ENCODE data around the gene PTPRH. TPM values are rescaled to one million over a fixed set of nuclear protein-coding genes. Genes with fewer than 3 reads are reported as not detected.

PTPRH gene, protein sequence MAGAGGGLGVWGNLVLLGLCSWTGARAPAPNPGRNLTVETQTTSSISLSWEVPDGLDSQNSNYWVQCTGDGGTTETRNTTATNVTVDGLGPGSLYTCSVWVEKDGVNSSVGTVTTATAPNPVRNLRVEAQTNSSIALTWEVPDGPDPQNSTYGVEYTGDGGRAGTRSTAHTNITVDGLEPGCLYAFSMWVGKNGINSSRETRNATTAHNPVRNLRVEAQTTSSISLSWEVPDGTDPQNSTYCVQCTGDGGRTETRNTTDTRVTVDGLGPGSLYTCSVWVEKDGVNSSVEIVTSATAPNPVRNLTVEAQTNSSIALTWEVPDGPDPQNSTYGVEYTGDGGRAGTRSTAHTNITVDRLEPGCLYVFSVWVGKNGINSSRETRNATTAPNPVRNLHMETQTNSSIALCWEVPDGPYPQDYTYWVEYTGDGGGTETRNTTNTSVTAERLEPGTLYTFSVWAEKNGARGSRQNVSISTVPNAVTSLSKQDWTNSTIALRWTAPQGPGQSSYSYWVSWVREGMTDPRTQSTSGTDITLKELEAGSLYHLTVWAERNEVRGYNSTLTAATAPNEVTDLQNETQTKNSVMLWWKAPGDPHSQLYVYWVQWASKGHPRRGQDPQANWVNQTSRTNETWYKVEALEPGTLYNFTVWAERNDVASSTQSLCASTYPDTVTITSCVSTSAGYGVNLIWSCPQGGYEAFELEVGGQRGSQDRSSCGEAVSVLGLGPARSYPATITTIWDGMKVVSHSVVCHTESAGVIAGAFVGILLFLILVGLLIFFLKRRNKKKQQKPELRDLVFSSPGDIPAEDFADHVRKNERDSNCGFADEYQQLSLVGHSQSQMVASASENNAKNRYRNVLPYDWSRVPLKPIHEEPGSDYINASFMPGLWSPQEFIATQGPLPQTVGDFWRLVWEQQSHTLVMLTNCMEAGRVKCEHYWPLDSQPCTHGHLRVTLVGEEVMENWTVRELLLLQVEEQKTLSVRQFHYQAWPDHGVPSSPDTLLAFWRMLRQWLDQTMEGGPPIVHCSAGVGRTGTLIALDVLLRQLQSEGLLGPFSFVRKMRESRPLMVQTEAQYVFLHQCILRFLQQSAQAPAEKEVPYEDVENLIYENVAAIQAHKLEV
- total RNA-seq, result 1.9 and 5.7 TPM in 2 replicates

DNA sequence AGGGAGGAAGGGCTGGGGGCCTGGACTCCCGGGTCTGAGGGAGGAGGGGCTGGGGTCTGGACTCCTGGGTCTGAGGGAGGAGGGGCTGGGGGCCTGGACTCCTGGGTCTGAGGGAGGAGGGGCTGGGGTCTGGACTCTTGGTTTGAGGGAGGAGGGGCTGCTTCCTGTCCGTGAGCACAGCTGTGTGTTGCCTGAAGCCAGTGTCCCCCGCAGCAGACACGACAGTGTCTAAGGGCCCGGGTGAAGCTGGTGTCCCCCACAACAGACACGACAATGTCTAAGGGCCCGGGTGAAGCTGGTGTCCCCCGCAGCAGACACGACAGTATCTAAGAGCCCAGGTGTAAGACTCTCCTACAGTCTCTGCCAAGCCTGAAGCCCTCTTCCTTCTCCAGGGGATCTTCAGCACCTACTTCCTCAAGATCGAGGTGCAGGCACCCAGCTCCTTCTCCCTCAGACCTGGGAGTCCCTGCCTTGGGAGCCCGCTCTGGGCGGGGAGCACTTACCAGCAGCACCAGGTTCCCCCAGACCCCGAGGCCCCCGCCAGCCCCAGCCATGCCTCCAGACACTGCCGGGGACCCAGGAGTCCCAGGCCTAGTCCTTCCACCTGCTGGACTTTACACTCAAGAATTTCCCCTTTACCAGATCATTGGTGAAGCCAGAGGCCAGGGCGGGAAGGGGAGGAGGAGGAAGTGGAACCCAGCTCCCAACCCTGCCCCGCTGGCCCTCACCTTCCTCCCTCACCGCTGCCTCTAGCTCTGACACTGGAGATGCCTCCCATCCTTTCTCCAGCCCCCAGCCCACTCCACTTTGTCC lies at the start of gene PTPRH:
TSS of gene PTPRH (minus strand) at position 622 of the 813 bp plus-strand sequence. CDS start at position 554, 68 bp downstream.

DNA sequence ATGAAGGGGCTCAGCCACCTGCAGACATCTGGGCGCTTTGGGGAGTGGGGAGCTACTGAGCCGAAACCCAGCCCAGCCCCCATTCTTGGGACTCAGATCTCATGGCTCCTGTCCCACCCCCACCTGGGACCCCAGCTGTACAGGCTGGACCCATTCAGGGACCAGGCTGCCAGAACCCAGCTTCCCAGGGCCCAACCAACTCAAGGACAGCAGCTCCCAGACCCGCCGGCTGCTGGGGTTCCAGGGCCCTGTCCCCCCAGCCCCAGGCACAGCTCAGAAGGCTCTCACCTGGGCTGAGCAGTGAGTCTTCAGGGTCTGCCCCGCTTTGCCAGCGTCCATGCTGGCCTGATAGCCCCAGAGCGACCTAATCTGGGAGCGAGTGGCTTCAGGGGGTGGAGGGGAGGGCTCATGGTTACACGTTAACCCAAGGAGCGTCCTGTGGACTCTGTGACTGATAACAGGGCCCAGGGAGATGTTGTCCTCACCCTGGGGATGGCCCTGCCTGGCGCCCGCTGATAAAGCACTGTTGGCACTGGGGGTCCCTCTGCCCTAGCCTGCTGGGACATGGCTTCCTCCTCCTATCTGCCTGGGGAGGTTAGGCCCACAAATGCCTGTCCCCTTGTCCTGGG lies 19.2 kb upstream of the PTPRH start, which contains the start of gene TMEM86B:
TSS of gene TMEM86B (minus strand) at position 361 of the 629 bp plus-strand sequence. CDS start at position 339, 22 bp downstream.

DNA sequence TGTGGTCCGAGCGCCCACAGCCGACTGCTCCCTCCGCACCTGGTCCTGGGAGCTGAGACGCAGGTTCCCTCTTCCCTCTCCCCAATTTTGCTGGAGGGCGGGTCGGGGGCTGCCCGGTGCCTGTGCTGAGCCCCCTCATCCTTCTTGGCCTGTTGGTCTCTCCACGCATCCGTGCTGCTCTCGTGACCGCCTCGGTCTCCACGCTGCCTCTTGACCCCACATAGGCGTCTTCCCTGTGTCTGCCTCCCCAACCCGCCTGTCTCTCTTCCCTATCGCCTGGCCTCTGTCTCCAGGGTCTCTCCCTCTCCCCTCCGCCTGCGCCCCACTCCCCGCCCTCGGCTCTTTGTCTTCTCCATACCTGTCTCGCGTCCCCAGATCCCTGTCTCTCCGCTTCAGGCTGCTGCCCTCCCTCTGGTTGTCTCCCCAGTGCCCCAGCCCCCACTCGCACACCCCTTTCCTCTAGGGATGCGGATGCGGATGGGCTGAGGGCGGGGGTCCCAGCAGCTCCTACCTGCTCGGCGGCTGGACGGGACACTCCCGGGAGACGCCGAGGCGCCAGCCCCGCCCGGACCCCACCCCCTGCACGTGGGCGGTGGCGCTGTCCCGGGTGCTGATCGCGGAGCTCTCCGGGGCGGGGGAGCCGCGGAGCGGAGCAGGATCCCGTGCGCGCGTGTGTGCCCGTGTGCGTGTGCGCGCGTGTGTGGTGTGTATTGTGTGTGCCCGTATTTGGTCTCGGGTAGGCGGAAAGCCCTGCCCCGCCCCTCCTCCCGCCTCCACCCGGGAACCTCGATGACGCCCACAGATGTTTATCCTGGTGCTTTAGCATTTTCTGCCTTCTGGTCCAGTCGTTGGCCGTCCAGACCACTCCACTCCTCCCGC lies 29.5 kb downstream of the PTPRH start, which contains the start of gene SYT5:
TSS of gene SYT5 (minus strand) at position 684 of the 879 bp plus-strand sequence. CDS start 1,248 bp downstream, outside the sequence.

DNA sequence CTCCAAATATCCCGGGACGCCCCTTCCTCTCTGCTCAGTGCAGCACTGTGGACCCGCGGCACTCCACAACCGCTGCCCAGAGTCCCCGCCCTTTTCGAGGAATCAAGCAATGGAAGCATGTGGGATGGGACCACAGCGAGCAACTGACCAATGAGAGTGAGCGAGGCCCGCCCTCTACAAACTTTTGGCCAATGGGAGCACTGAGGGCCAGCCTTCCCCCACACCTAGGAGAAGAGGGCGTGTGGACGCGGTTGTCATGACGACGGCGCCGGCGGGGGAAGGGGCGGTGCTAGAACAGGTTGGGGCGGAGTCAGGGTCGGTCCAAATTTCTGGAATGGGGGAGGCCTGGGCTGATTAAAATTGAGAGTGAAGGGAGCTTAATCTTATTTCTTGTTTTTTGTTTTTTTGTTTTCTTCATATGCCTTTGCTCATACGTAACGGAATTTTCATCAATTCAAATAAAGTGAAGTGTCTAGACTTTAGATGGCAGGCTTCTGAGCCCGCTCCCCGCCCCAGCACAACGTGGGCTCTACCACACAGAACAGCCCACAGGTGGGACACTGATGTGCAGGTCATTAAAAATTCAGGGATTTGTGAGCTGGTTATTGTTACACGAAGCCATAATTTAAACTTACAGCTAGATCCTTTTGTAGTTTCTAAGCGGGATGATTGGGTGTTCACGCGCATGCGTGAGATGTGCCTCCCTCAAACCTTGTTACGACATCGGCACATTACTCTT lies 42.6 kb downstream of the PTPRH start, which contains the start of gene DNAAF3:
TSS of gene DNAAF3 (minus strand) at position 84 of the 739 bp plus-strand sequence. CDS start 200 bp downstream, outside the sequence.

DNA sequence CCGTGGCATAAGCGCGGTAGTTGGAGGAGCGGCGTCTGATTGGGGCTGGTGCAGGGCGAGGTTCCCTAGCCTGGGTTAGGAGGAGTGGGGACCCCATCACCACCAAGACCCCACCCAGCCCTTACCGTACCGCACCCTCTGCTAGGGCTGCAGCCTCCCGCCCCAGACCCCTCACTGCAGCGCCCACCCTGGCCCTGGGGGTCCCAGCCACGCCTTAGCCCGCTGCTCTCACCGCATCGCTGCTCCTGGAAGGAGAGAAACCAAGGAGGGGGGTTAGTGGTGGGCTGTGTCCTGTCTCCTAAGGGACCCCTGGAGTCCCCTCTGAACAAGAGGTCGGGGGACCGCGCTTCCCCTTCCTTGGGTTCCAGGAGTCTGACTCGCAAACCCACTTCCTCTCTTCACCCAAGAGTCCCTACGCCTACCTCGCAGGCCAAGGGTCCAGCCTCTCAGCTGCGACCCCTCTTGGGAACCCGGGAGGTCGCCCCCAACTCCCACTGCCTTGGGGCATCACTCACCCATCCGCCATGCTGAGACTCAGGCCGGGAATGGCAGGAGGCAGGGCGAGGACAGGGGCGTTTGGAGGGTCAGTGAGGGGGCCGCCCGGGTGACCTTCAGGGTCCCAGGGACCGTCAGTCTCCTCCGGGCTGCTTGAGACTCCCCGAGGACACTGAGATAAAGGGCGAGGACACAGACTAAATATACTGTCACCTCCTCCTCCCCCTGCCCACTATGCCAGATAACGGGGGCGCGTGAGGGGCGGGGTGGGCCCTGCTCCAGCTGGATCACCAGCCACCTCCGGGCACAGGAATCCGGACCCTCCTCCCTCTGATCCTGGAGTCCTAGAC lies 52.0 kb downstream of the PTPRH start, which contains the start of gene TNNI3:
TSS of gene TNNI3 (minus strand) at position 669 of the 845 bp plus-strand sequence. CDS start at position 526, 143 bp downstream.

DNA sequence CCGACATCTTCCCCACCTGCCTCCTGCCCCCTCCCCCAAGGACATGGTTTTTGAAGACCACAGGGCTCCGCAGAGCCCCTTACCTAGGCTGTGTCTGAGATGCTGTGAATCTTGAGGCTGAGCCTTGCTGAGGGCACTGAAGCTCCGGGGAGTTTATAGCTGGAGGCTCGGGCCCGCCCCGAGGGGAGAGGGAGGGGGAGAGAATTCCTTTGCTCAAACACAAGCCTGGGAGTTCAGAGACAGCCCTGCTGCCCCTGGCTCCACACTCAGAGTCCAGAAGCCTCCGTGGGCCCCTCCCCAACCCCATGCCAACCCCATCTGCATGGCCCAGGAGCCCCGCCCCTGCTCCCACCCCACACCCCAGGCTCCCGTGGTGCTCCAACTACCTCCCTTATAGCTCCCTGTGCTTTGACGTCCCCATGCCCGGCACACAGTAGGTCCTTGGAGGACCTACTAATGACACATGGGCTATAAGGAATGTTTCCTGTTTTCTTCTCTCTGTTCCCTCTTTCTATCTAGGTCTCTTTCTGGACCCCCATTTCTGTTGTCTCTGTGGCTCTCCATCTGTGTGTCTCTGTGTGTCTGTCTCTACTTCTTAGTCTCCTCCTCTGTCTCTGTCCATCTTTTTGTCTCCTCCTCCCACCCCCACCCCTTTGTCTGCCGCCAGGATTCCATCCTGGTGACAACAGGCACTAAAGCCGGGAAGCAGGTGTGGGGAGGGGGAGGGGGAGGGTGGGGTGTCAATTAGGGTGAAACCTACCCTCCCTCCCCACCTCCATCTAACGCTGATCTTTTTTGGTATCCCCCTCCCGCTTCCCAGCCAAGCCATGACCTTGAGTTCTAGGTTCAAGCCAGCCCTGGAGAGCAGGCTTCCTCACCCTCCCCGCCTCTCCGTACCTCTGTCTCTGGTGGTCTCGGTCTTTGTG lies 60.0 kb downstream of the PTPRH start, which contains the start of gene TNNT1:
TSS of gene TNNT1 (minus strand) at position 129 of the 926 bp plus-strand sequence. CDS start 2,049 bp downstream, outside the sequence.

Other genes with a start within 250 kb of the PTPRH start
- gene NLRP2, start 243.1 kb downstream of the PTPRH start, total RNA-seq, result 0.20 and 0.23 TPM in 2 replicates
- gene GP6, start 171.2 kb downstream of the PTPRH start, total RNA-seq, result 0.13 TPM in 1 of 2 replicates, not detected in the other
- 9.5 and 20.0 TPM in 2 replicates for gene RDH13, start 146.4 kb downstream of the PTPRH start, total RNA-seq
- gene EPS8L1, start 133.6 kb downstream of the PTPRH start, total RNA-seq, result 0.07 and 0.96 TPM in 2 replicates
- gene PPP1R12C, start 91.9 kb downstream of the PTPRH start, total RNA-seq, result 34.5 and 56.5 TPM in 2 replicates
- 1.1 and 2.4 TPM in 2 replicates for gene TNNT1, start 60.3 kb downstream of the PTPRH start, total RNA-seq
- gene TNNI3, start 51.8 kb downstream of the PTPRH start, total RNA-seq, result not detected in 2 replicates
- 0.07 and 0.10 TPM in 2 replicates for gene DNAAF3, start 42.9 kb downstream of the PTPRH start, total RNA-seq
- 0.13 TPM in 1 of 2 replicates, not detected in the other for gene SYT5, start 29.2 kb downstream of the PTPRH start, total RNA-seq
- gene TMEM86B, start 19.3 kb upstream of the PTPRH start, total RNA-seq, result 2.3 and 2.8 TPM in 2 replicates
- 45.7 and 65.7 TPM in 2 replicates for gene PPP6R1, start 49.5 kb upstream of the PTPRH start, total RNA-seq
- gene HSPBP1, start 70.6 kb upstream of the PTPRH start, total RNA-seq, result 21.6 and 27.4 TPM in 2 replicates
- gene BRSK1, start 74.5 kb upstream of the PTPRH start, total RNA-seq, result 10.8 and 10.9 TPM in 2 replicates
- not detected in 2 replicates for gene TMEM150B, start 115.8 kb upstream of the PTPRH start, total RNA-seq
- gene KMT5C, start 130.4 kb upstream of the PTPRH start, total RNA-seq, result 5.0 and 7.8 TPM in 2 replicates
- not detected in 2 replicates for gene COX6B2, start 145.2 kb upstream of the PTPRH start, total RNA-seq
- 0.10 TPM in 1 of 2 replicates, not detected in the other for gene GARIN5B, start 153.8 kb upstream of the PTPRH start, total RNA-seq
- gene IL11, start 161.0 kb upstream of the PTPRH start, total RNA-seq, result 4.1 and 13.9 TPM in 2 replicates
- gene TMEM190, start 167.3 kb upstream of the PTPRH start, total RNA-seq, result not detected in 2 replicates
- 0.23 and 0.39 TPM in 2 replicates for gene TMEM238, start 174.8 kb upstream of the PTPRH start, total RNA-seq
- 184 and 218 TPM in 2 replicates for gene RPL28, start 176.4 kb upstream of the PTPRH start, total RNA-seq
- gene UBE2S, start 198.3 kb upstream of the PTPRH start, total RNA-seq, result 66.7 and 71.0 TPM in 2 replicates
- gene SHISA7, start 233.8 kb upstream of the PTPRH start, total RNA-seq, result not detected in 2 replicates

All from smooth muscle cell of the pulmonary artery (primary cell).